NCI-H345 treated with DMSO at 0.1 percent for 48 hours (cell line): ENCODE data around the gene KCNMA1.

ENCODE experiments used
- DNase-seq: peaks from one replicate; lab custom pipeline; 2025; ENCODE audit not compliant: unreplicated experiment; lab: John Stamatoyannopoulos, UW

KCNMA1 gene

GRCh38 chr10:77036276-77036675 lies 601.3 kb downstream of the KCNMA1 start:
- DNase-seq, result no peak

- no peak for DNase-seq
These were observed 602.8 kb downstream of the KCNMA1 start for GRCh38 chr10:77034795-77035194.

- DNase-seq, result no peak
These were observed 603.4 kb downstream of the KCNMA1 start for GRCh38 chr10:77034240-77034639.

GRCh38 chr10:77032188-77032570 lies 605.4 kb downstream of the KCNMA1 start:
- DNase-seq, result no peak

- no peak for DNase-seq
These were observed 605.9 kb downstream of the KCNMA1 start for GRCh38 chr10:77031531-77032187.

GRCh38 chr10:77030974-77031373 lies 606.6 kb downstream of the KCNMA1 start:
- no peak for DNase-seq

GRCh38 chr10:77029777-77030717 lies 607.6 kb downstream of the KCNMA1 start:
- DNase-seq, result no peak

GRCh38 chr10:77028042-77028441 lies 609.6 kb downstream of the KCNMA1 start:
- DNase-seq, result no peak

GRCh38 chr10:77027576-77027975 lies 610.0 kb downstream of the KCNMA1 start:
- no peak for DNase-seq

GRCh38 chr10:77027141-77027540 lies 610.5 kb downstream of the KCNMA1 start:
- DNase-seq, result no peak

- DNase-seq, result no peak
These were observed 611.5 kb downstream of the KCNMA1 start for GRCh38 chr10:77026148-77026547.

GRCh38 chr10:77024461-77024860 lies 613.1 kb downstream of the KCNMA1 start:
- no peak for DNase-seq

- no peak for DNase-seq
These were observed 614.2 kb downstream of the KCNMA1 start for GRCh38 chr10:77023396-77023795.

- no peak for DNase-seq
These were observed 614.9 kb downstream of the KCNMA1 start for GRCh38 chr10:77022671-77023070.

- DNase-seq, result no peak
These were observed 615.6 kb downstream of the KCNMA1 start for GRCh38 chr10:77021966-77022490.

GRCh38 chr10:77020426-77021040 lies 617.1 kb downstream of the KCNMA1 start:
- DNase-seq, result no peak

- DNase-seq, result no peak
These were observed 620.8 kb downstream of the KCNMA1 start for GRCh38 chr10:77016855-77017254.

GRCh38 chr10:77016278-77016815 lies 621.3 kb downstream of the KCNMA1 start:
- DNase-seq, result no peak

- no peak for DNase-seq
These were observed 622.2 kb downstream of the KCNMA1 start for GRCh38 chr10:77015360-77015759.

- DNase-seq, result no peak
These were observed 624.7 kb downstream of the KCNMA1 start for GRCh38 chr10:77012812-77013500.
